ENCODE measurements around the gene C6orf47.

The C6orf47 gene

GRCh38 chr6:31687860-31688693 is 27.5 kb upstream of the C6orf47 start:
- DNase-seq (ENCODE audit: low spot score) = no peak

- DNase-seq (ENCODE audit: low spot score) = no peak
These were observed 26.7 kb upstream of the C6orf47 start for GRCh38 chr6:31687321-31687720.

GRCh38 chr6:31686483-31686882 is 25.9 kb upstream of the C6orf47 start:
- DNase-seq (ENCODE audit: low spot score) = no peak

GRCh38 chr6:31683591-31683990 is 23.0 kb upstream of the C6orf47 start:
- DNase-seq (ENCODE audit: low spot score) = no peak

GRCh38 chr6:31681135-31681671 is 20.6 kb upstream of the C6orf47 start:
- peak; percentile 69 for DNase-seq (ENCODE audit: low spot score)

- peak; percentile 91 for DNase-seq (ENCODE audit: low spot score)
These were observed 19.9 kb upstream of the C6orf47 start, which contains the start of gene LY6G5C for GRCh38 chr6:31680226-31681134. LY6G5C (minus strand) TSS chr6:31681067; CDS start chr6:31680373, 694 bp downstream.

- no peak for DNase-seq (ENCODE audit: low spot score)
These were observed 17.4 kb upstream of the C6orf47 start for GRCh38 chr6:31677955-31678354.

- no peak for DNase-seq (ENCODE audit: low spot score)
These were observed 16.3 kb upstream of the C6orf47 start for GRCh38 chr6:31676904-31677303.

GRCh38 chr6:31676322-31676903 is 15.8 kb upstream of the C6orf47 start:
- no peak for DNase-seq (ENCODE audit: low spot score)

GRCh38 chr6:31669676-31670075 is 9.1 kb upstream of the C6orf47 start, which contains the start of gene LY6G5B:
LY6G5B (plus strand) TSS chr6:31669976; CDS start chr6:31670951, 975 bp downstream.
- no peak for DNase-seq (ENCODE audit: low spot score)

- DNase-seq (ENCODE audit: low spot score) = peak; percentile 32
These were observed 5.9 kb upstream of the C6orf47 start for GRCh38 chr6:31666337-31666965.

GRCh38 chr6:31665501-31666336 is 5.1 kb upstream of the C6orf47 start, which contains the start of gene CSNK2B:
CSNK2B (plus strand) TSS chr6:31666080; CDS start chr6:31666832, 752 bp downstream.
- DNase-seq (ENCODE audit: low spot score) = peak; percentile 97

GRCh38 chr6:31664790-31665500 is 4.4 kb upstream of the C6orf47 start, which contains the start of gene GPANK1:
GPANK1 (minus strand) TSS chr6:31664997; CDS start chr6:31664478, 519 bp downstream.
- DNase-seq (ENCODE audit: low spot score) = peak; percentile 83

GRCh38 chr6:31663961-31664789 is 3.6 kb upstream of the C6orf47 start:
- DNase-seq (ENCODE audit: low spot score) = peak; percentile 73

- no peak for DNase-seq (ENCODE audit: low spot score)
These were observed 2.8 kb upstream of the C6orf47 start for GRCh38 chr6:31663126-31663960.

GRCh38 chr6:31662124-31662723 is 1.6 kb upstream of the C6orf47 start:
- DNase-seq (ENCODE audit: low spot score) = no peak

Data from AG20443 (cell line).